ENCODE data around the gene IL5. TPM values are rescaled to one million over a fixed set of nuclear protein-coding genes. Genes with fewer than 3 reads are reported as not detected.
A peak's percentile ranks its signal among the peaks of the same experiment; 100 is the strongest.

The IL5 gene
- total RNA-seq, 1 donor from 2014 or later = not detected

DNA sequence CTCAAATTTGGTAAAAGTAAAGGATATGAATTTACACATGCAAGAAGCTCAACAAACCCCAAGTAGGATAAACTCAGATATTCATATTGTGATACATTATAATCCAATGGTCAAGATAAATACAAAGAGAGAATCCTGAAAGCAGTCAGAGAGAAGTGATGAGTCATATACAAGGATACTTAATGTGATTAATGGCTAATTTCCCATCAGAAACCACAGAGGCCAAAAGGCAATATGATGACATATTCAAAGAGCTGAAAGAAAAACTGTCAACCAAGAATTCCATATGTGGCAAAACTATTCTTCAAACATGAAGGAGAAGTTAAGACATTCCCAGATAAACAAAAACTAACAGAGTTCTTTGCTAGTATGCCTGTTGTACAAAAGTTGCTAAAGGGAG lies 33.2 kb downstream of the IL5 start:
- Mint-ChIP-seq H3K27me3 (ENCODE audit: low read depth) (peaks cover 4% of the 10 kb centered on the region), H3K27ac (ENCODE audit: unreplicated experiment) (no peak overlapping the region), H3K4me3 (no peak overlapping the region), H3K9me3 (peaks cover 12% of the 10 kb centered on the region), H3K36me3 (ENCODE audit: low read depth) (peaks cover 13% of the 10 kb centered on the region), H3K4me1 (no peaks in the 10 kb centered on the region)
- no peak for DNase-seq (ENCODE audit: low read depth, low spot score)
- TF ChIP-seq, protein P1, sequence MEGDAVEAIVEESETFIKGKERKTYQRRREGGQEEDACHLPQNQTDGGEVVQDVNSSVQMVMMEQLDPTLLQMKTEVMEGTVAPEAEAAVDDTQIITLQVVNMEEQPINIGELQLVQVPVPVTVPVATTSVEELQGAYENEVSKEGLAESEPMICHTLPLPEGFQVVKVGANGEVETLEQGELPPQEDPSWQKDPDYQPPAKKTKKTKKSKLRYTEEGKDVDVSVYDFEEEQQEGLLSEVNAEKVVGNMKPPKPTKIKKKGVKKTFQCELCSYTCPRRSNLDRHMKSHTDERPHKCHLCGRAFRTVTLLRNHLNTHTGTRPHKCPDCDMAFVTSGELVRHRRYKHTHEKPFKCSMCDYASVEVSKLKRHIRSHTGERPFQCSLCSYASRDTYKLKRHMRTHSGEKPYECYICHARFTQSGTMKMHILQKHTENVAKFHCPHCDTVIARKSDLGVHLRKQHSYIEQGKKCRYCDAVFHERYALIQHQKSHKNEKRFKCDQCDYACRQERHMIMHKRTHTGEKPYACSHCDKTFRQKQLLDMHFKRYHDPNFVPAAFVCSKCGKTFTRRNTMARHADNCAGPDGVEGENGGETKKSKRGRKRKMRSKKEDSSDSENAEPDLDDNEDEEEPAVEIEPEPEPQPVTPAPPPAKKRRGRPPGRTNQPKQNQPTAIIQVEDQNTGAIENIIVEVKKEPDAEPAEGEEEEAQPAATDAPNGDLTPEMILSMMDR (conservative IDR thresholded peaks at IDR 0.05) = no peak

DNA sequence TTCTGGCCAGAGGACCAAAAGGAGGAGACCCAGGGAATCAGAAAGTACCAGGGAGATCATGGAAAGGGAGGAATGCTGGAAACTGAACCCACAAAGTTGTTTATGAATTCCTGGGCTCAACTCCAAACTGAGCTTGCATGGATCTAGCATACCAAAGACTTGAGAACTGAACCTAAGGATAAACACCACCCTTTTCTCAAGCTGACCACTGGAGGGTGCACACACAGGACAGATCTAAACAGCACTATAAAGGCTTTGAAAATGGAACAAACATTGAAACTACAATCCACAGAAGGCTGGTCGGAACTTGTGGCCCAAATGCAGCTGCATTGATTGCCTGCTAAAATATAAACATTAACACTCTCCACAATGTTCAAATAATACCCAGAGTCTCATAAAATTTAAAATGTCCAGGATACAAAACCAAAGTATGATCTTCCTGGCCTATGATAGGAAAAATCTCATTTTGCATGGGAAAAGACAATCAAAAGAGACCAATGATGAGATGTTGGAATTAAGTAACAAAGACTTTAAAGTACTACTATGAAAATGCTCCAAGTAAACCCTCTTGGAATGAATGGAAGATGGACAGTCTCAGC lies 37.1 kb downstream of the IL5 start:
- Mint-ChIP-seq H3K27ac (ENCODE audit: unreplicated experiment) (no peak overlapping the region), H3K36me3 (ENCODE audit: low read depth) (peaks cover 5% of the 10 kb centered on the region), H3K27me3 (ENCODE audit: low read depth) (peaks cover 4% of the 10 kb centered on the region), H3K4me1 (no peaks in the 10 kb centered on the region), H3K9me3 (peaks cover 5% of the 10 kb centered on the region), H3K4me3 (no peak overlapping the region)
- TF ChIP-seq, protein P1 (conservative IDR thresholded peaks at IDR 0.05) = peak; percentile 61
- no peak for DNase-seq (ENCODE audit: low read depth, low spot score)

DNA sequence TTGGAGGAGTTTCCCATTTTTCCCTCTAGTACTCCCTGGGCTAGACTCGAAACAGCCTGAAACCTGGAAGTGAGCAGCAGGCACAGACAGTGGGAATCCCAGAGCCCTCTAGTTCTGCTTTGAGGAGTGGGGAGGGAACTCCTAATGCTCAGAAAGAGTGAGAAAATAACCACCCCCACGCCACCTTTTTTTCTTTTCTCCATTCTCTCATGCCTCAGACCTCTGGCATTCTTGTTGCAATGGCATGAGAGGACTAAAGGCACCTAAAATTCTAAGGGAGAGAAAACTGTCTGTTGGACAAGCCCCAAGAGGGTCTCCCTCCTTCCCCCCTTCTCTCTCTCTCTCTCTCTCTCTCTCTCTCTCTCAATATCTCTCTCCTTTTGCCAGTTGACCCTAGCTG lies 37.7 kb downstream of the IL5 start:
- Mint-ChIP-seq H3K36me3 (ENCODE audit: low read depth) (peaks cover 5% of the 10 kb centered on the region), H3K4me3 (no peak overlapping the region), H3K27me3 (ENCODE audit: low read depth) (peaks cover 4% of the 10 kb centered on the region), H3K27ac (ENCODE audit: unreplicated experiment) (no peak overlapping the region), H3K9me3 (peaks cover 5% of the 10 kb centered on the region), H3K4me1 (no peaks in the 10 kb centered on the region)
- TF ChIP-seq, protein P1 (conservative IDR thresholded peaks at IDR 0.05) = no peak
- no peak for DNase-seq (ENCODE audit: low read depth, low spot score)

DNA sequence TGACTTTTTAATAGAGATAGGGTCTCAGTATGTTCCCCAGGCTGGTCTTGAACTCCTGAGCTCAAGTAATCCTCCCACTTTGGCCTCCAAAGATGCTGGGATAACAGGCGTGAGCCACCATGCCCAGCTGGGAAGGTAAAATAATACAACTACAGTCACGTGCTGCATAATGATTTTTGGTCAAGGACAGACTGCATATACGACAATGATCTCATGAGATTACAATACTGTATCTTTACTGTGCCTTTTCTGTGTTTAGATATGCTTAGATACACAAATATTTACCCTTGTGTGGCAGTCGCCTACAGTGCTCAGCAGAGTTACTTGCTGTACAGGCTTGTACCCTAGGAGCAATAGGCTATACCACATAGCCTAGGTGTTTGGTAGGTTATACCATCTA lies 38.6 kb downstream of the IL5 start:
- H3K27me3 Mint-ChIP-seq (ENCODE audit: low read depth) = peaks cover 2% of the 10 kb centered on the region
- H3K4me1 Mint-ChIP-seq = peaks cover 4% of the 10 kb centered on the region
- H3K27ac Mint-ChIP-seq (ENCODE audit: unreplicated experiment) = no peak overlapping the region
- peaks cover 2% of the 10 kb centered on the region for H3K36me3 Mint-ChIP-seq (ENCODE audit: low read depth)
- TF ChIP-seq, protein P1 (conservative IDR thresholded peaks at IDR 0.05) = no peak
- no peak for DNase-seq (ENCODE audit: low read depth, low spot score)
- no peak overlapping the region for H3K4me3 Mint-ChIP-seq
- H3K9me3 Mint-ChIP-seq = peaks cover 2% of the 10 kb centered on the region

DNA sequence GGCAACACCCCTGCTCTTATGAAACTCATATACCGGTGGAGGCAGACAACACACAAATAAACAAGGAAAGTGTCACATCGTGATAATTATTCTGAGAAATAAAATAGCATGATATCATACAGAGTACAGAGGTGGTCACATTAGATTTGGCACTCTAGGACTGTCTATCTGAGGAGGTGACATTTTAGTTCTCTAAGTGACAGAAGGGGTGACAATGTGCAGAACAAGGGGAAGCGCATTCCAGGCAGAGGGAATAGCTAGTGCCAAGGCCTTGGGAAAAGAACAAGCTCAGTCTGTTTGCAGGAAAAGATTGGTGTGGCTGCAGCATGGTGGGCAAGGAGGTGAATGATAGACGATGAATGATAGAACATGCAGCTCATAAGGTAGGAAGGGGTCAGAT lies 40.1 kb downstream of the IL5 start:
- peaks cover 4% of the 10 kb centered on the region for H3K4me1 Mint-ChIP-seq
- H3K9me3 Mint-ChIP-seq = no peaks in the 10 kb centered on the region
- H3K4me3 Mint-ChIP-seq = no peak overlapping the region

More for the DNA sequence above, 40.1 kb downstream of the IL5 start:
- no peak for DNase-seq (ENCODE audit: low read depth, low spot score)
- TF ChIP-seq, protein P1 (conservative IDR thresholded peaks at IDR 0.05) = no peak
- no peaks in the 10 kb centered on the region for H3K36me3 Mint-ChIP-seq (ENCODE audit: low read depth)
- no peaks in the 10 kb centered on the region for H3K27me3 Mint-ChIP-seq (ENCODE audit: low read depth)
- no peak overlapping the region for H3K27ac Mint-ChIP-seq (ENCODE audit: unreplicated experiment)
